Suppressor macrophage (primary cell): Measurements from ENCODE around the gene PDZD2.

Experiments
- DNase-seq, 4 experiments: peaks; one replicate each; pipeline ENCODE4 v3.0.0-alpha.2; 2020 to 2022

PDZD2 gene

DNA sequence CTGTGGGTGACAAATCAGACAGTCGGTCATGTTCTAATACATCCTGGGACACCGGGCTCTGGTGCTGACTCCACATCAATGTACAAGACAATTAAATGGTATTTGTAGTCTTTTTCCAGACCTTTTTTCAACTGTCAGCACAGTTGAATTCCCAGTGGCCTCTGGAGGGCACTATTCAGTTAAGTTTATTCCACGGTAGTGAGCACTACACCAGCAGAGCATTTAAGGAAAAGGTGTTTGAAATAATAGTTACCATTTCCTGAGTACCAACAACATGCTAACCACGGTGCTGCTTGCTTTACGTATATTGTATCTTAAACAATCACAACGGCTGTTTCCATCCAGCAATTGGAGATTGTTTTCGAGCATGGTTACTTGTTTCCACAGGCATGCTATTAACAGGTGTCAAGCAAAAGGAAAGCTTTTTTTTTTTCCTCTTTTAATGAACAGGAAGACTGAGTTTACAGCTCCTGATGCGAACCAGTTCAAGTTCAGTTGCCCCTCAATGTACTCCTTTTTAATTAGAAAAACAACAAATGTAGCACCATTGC, 186.7 kb downstream of the PDZD2 start:
- peak; percentile 56 to 67 (median 60) for DNase-seq

DNA sequence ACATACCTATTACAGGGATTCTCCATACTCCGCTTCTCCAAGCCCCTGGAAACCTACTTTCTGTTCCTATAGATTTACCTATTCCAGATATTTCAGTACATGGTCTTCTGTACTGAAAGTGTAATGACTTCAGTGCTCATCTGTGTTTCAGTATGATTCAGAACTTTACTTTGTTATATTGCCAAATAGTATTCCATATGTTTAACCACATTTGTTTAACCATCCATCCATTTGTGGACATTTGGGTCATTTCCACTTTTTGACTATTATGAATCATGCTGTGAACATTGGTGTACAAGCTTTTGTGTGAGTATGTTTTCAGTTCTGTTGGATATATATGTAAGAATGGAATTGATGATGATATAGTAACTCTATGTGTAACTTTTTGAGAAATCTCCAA, 188.9 kb downstream of the PDZD2 start:
- DNase-seq = no peak

DNA sequence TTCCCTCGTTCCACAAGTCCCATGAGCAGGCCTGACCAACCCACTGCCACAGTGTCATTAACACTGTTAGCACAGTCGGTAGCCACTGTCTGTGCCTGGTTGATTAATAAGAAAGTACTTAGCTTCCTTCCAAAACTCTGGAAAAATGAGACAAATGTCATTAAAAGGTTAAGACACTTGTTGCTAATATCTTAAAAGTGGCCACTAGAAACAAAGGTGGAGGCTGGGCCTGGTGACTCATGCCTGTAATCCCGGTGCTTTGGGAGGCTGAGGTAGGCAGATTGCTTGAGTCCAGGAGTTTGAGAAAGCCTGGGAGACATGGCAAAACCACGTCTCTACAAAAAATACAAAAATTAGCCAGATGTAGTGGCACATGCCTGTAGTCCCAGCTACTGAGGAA, 194.0 kb downstream of the PDZD2 start:
- no peak for DNase-seq

DNA sequence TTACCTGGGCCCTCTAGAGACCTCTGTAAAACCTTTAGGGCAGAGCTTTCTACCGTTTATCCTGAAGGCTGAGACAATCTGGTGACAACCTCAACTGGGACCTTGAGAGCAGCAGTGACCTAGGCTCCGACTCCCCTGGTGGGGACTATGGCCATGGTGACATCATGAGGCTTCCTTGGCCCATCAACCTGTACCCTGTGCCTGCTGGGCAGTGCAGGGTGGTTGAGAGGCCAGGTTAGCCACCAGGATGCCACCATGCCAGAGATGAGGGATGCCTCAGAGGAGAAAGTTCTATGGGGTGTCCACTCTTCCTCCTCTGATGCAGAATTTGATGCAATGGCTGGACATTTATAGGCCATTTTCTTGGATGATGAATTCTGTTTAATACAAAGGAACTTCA, 194.8 kb downstream of the PDZD2 start:
- no peak for DNase-seq

DNA sequence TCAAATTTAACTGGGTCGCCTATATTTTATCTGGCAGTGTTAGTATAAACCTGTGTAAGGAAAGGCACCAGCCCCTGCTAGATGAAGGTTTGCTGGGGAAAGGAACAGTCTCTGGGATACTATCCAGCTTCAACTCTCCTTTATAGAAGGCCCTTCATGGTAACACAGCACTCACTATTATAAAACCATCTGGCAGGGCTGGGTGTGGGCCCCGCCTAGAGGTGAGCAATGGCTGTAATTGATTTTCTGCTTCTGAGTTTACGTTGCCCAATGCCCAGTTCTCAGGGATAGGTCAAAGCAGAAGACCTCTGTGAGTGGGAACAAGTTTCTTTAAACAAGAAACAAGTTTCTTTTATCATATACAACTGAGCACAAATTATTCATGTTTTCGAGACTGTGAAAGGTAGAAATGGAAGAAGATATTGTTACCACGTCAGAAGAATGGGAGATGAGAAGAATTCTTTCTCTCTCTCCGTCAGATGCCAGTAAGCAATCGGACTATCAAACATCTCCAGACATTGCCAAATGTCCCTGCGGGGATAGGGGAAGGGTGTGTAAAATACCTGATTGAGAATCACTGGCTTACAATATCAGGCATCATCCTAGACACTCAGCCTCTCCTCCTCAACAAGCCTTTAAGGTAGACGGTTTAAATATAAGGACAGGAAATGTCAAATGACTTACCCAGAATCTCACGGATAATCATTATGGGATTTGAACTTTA, 205.9 kb downstream of the PDZD2 start:
- DNase-seq = no peak

DNA sequence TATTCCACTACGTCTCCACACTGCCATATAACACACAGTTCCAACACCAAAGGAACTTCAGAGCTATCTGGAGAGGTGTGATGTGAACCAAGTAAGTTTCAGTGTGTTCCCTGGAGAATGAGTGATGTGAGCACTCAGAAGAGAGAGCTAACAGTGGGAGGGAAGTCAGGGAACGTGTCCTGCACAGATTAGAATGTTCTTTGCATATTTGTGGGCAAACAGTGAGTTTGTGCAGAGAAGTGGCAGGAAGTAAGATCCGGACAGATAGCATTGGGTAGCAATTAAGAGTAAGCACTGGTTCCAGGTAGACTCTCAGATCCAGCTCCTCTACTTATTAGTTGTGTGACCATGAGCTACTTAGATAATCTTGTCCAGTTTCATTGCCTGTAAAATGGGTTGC, 206.4 kb downstream of the PDZD2 start:
- DNase-seq = no peak

DNA sequence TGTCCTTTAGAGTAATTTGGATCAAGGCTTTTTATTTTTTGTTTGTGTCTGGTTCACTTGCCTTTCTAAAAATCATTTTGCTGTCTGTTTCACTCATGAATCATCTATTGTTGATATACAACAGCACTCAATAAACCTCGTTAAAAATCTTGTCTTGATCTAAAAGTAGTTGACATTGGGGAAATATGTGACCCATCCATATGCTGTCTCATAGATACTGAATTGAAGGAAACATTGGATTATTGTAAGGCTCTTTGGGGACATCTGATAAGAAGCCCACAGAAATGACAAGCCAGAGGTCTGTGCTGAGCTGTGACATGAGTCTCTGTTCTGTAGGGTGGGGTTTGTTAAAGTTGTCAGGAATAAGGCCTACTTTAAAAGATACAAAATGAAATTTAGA, 208.0 kb downstream of the PDZD2 start:
- no peak for DNase-seq

DNA sequence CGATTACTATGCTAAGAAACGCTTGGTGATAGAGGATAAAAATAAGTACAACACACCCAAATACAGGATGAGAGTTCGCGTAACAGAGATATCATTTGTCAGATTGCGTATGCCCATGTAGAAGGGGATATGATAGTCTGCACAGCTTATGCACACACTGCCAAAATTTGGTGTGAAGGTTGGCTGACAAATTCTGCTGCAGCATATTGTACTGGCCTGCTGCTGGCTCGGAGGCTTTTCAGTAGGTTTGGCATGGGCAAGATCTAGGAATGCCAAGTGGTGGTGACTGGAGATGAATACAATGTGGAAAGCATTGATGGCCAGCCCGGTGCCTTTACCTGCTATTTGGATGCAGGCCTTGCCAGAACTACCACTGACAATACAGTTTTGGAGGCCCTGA, 208.4 kb downstream of the PDZD2 start:
- no peak for DNase-seq

DNA sequence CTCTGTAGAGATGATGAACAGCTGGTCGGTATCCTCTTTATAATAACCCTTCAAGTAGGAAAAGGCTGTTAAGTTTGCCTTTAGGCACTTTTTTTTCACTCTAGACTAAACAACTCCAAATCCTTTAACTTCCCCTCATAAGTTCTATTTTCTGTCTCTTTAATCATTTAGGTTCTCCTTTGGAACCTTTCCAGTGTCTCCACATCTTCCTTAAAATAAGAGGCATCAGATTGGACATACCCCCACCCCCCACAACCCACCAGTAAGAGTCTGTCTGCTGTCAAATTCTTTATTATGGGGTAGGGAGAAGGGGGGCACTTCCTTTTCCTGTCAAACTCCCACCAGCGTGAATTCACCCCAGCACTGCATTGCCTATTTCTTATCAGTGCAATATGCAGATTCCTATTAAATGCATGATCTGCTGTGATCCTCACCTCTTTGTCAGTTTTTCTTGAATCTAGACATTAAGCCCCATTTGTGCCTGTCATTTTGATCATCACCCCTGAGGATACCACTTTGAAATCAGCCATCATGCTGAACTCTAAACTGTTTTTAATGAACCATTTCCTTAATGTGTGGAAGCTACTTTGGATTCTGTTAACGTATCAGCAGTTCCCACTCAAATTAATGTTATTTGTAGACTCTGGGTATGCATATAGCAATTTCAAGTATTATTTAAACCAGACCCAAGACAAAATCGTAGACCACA, 212.2 kb downstream of the PDZD2 start:
- no peak for DNase-seq

DNA sequence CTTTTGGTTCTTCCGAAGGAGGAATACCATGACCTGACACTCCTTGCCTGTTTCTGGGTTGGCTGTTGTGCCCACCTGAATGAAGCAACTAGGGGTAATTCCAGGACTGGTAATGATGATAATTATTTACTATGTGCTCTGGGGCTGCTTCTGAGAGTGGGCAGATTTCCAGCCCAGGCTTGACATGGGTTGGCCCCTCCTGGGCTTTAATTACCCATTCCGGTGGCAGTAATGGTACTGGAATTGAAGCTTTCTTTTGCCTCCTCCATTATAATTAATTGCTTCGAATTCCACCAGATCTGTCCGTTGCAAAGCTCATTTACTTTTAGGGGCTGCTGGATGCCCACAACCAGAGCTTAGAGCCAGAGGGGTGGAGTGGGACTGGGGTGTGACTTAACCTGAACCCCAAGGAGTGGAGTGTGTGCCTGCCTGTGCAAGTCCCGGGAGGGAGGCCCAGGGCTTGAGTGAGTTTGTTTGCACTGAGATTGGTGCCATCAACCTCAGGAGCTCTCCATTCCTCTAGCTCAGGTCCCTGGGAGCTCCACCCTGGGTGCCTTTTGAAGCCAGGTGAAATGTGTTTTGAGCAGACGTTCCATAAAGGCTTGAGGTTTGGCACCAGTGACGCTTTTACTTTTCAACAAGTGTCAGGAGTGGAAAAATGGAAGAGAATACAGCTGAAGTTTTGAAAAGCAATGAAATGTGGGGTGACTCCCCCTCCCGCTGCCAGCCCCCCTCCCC, 214.6 kb downstream of the PDZD2 start:
- DNase-seq = no peak

DNA sequence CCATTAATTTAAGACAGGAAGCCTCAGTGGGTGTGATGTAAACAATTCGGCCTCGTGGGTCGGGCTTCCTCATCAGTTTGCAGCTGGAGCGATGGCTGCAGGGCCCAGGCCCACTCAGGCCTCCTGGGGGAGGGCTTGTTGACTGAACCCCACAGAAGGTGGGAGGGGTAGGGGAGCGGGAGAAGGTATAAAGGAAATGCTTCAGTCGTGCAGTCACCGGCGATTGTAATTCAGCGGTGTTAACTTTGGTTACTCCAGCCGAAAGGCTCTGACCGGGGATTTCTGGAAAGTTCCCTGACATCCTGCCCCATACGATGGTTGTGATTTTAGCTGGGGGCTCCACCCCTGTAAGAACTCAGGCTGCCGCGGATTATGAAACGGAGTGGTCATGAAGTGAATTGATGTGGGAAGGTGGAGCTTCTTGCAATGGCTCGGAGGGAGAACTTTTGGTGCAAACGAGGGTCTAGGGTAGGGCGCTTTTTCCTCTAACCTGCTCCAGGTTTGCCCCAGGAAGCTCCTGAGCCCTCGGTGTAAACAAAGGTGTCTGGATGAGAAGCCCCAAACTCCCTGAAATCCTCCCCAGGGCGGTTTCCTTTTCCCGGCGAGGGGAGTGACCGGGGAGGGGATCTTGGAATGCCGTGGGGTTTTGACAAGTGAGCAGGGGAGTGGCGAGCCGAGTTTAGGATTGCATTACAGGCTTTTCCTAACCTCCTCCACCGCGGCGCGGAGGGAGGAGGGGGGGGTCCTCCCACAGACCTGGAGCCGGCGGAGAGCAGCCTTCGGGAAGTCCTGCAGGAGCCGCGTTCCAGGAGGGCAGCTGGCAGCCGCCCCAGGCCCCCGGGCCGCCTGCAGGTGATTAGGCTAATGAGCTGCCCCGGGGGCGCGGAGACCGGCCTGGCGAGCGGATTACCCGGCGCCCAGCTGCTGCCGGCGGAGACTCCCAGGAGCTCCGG, 215.5 kb downstream of the PDZD2 start:
- DNase-seq = peak; percentile 22 to 59 (median 34)

DNA sequence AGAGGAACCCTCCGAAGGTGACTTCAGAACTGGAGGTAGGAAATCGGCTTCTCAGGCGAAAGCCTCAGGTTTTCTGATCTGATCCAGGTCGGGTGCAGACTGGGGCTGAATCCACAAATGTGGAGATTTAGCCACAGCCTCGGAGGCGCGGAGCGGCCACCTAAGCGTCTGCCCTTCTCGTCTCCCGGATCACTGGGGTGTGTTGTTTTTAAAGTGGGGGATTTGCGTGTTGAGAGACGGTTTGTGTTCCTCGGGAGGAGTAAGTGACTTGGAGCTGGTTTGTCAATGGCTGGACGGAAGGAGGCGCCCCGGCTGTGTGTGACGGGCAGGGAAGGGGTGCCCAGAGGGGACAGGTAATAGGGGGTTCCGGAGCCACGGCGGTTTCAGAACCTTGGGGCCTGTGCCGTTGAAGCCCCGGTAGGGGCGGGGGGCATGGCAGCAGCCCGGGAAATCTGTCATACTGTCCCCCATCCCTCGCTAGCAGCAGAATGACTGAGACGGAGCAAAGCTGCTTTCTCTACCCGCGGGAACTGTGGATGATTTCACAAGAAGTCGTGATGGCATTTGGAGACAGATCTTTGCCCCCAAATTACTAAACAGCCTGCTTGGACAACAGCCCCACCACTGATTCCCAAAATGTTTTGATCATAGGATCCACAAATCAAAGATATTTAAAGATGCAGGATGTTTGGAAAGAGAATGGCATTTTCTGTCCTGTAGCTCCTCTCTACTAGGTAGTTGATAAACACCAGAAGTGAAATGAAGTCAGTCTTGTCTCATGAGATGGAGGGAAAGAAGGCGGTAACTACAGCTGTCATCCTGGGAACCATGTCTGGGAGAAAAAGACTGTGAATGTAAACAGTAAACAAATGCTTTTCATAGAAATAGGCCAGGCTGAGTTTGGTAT, 216.5 kb downstream of the PDZD2 start:
- DNase-seq = peak in 1 of 4 experiments; percentile 6

DNA sequence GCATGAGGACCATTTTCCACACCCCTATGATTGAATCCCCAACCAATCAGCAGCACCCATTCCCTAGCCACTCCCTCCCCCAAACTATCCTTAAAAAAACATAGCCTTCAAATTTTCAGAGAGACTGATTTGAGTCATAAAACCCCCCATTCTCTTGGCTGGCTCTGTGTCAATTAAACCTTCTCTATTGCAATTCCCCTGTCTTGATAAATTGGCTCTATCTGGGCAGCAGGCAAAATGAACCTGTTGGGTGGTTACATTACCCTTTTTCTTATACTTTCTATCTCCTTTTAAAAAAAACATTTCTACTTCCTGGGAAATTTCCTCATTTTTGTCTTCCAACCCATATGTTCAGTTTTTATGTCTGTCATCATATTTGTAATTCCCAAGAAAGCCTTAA, 220.2 kb downstream of the PDZD2 start:
- no peak for DNase-seq

DNA sequence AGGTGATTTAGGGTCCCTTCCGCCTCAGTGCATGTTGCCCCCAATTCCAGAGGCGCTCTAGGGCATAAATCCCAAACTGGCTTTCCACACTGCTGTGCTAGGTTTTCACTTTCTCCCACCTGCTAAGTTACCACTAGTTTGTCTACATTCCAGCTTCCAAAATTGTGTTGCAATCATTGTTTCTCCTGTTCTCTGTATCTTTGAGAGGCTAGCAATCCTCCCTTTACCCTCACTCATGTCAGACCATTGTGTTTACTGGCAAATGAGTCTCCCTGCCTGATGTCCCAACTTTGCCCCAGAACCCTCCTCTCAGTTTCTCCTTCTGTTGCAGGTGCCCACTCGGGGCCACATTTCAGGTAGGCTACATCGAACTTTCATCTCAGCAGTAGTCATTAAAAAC, 221.3 kb downstream of the PDZD2 start:
- DNase-seq = no peak

DNA sequence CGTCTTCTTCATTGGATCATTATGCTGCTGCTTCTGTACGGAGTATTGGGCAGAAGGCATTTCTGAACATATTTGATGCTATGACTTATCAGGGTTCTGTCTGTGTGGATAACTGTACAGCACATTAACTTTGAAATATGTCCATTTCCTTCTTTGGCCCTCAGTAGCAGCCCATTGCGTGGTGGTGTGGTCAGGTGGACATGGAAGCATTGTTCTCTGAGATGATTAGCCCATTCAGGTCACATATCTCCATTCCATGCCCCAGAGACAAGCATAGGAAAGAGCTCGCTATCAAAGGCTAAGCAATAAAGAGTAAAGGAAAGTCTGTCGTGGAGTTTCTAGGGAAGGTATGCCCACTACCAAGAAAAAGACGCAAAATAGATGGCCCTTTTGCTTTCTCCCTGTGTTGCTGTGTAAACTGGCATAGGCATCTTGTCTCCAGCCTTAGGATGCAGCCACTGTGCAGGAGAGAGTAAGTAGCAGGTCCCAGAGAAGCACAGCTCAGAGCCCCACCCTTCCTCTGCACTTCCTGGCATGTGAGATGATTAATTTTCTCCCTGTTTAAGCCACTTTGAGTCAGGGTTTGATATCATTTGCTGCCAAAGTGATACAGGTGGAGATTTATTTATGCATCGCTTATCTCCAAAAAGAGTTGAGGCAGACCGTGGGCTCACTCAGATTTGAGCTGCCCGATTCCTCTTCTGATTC, 221.9 kb downstream of the PDZD2 start:
- no peak for DNase-seq

DNA sequence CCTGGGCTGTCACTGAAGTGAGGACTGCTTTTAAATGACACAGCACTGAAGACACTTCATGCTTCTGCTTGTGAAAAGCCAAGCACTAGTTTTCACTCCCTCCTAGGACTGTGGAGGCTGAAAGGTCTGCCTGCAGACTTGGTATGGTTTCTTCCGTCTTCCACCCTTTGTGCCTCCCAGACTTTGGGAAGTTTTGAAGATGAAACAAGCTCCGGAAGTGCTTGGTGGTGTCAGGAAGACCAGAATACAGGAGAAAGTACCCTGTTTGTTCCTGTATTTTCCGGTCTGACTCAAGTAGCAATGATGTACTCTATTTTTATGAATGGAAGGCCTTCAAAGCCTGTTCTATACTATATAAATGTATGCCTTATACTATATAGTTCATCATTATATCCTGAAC, 222.7 kb downstream of the PDZD2 start:
- no peak for DNase-seq

DNA sequence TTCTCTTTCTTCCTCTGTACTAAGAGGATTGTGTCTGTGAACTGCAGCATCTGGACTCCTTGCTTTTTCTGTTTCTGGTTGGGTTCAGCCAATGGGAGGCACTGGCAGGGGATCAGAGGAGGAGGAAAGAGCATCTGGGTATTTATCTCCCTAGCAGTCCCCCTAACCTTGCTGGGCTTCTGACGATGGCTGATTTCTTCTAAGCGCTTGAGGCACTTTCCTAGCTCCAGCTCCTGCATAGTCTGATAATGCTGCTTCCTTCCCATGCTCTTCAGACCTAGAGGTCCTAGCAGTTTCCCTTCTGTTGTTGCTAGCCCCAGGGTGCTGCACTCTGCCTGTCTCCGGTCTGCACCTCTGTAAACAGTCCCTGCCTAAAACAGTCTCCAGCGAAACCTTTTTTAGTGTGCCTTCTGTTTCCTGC, 225.1 kb downstream of the PDZD2 start:
- no peak for DNase-seq

DNA sequence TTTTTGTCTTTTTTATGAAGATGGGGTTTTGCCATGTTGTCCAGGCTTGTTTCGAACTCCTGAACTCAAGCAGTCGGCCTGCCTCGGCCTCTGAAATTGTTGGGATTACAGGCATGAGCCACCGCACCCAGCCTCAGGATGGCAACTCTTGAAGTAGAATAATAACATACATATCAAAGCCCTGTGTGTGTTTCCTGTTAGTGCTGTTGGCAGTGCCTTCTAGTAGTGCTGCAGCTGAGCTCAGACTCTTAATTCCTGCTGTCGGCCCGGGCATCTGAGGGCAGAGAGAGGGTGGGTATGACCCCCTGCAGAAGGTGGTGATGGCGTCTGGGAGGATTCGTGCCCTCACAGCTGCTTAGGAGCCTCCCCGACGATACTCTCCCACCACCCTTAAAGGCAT, 227.2 kb downstream of the PDZD2 start:
- no peak for DNase-seq

DNA sequence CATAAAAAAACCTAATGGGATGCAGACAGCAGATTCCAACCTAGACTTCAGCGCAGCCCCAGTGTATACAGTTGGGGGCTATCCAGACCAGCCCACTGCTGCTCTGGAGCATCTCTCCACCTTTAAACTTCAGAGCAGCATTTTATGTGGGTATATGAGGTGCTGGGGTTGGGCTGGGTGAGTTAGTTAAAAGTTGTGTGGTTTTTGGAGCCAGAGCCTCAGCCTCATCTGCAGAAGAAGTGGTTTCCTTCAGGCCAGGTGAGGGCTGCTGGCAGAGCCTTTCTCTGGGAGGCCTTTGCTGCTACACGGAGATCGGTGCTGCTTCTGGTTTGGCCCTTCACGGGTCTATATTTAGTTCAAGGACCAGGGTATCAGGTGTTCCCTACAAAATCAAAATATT, 228.3 kb downstream of the PDZD2 start:
- DNase-seq = no peak

DNA sequence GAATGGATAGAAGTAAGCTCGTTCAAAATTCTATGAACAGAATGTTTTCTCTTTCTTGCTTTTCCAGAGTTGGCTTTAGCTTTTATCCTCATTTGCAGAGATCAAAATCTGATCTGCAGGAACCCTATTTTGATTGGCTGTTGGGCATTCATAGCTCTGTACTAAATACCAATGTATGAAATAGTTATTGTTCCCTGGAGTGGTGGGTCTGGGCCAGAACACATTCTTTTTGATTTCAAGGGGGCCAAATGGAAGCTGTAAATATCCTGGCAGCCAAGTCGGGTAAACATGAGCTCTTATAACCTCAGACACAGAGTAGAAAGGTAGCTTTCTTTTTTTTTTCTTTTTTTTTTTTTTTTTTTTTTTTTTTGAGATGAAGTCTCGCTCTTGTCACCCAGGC, 241.5 kb downstream of the PDZD2 start:
- no peak for DNase-seq

DNA sequence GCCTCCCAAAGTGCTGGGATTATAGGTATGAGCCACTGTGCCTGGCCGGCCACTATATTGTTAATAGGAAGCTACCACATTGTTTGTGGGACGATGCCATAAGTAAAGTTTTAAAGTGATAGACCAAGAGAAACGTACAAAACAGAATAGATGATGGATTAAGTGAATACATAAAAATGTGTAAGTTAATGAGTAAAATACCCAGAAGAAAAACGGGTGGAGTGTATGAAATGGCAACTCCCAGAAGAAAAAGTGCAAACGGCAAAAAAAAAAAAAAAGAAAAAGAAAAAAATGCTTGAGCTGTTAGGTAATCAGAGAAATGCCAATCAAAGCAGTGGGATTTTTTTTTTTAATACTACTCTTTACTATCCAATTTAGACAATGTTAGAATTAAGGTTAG, 246.0 kb downstream of the PDZD2 start:
- DNase-seq = no peak
